NOMO-1 treated with dmso at 0.1 percent for 144 hours (cell line): Measurements from ENCODE around the gene CYP3A7.
"Not testable (repeated sequence)": the region's sequence is repeated elsewhere in the genome, so short reads cannot be mapped to it uniquely, and the experiment has no call there.

Source experiments
- DNase-seq: peaks from one replicate; lab custom pipeline; 2025; ENCODE audit not compliant: unreplicated experiment; lab: John Stamatoyannopoulos, UW

Gene CYP3A7

DNA sequence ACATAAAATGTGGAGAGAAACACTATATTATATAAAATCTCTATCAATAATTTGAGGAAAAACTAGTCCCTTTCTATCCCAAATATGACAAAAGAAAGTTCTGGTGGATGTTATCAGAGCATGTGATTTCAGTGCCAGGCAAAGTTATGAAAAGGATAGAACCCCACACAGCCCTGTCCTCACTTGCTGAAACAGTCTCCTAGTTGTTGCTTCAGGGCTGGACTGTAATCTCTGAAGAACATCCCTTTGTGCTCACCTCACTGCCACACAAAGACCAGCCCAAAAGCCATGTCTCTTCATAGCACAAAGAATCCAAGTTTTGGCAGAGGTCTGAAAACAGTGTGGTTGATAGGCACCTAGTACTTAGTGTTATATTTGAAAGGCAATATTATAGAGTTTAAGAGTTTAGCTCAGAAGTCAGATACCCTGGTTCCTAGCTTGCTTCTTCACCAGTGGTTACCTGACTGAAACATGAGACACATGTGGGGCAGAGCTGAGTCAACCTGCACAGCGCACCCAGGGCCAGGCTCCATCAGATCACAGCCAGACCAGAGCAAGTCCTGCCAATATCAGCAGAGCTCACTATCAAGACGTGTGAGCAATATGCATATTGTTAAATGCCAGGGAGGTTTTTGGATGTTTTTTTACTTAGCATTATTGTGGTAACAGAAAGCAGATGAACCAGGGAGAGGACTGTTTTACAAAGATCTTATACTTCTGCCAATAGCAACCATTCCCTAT lies 25.0 kb downstream of the CYP3A7 start:
- DNase-seq, result no peak

DNA sequence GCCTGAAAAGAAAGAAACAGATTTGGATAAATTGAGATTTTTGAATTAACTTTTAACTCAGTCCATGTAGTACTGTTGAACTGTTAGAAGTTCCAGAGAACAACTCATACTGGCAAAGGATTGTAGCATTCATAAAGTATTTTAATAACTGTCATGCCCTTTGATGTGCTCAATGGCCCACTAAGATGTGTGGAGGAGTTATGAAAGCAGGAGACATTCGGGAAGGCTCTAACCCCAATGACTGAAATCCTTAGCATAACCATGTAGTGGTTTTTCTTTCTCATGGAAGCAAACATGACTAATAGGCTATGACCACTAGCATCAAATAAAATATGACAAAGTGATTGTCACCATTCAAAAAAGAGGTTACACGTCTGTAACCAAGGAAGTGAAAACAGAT lies 25.7 kb downstream of the CYP3A7 start:
- DNase-seq, result no peak

DNA sequence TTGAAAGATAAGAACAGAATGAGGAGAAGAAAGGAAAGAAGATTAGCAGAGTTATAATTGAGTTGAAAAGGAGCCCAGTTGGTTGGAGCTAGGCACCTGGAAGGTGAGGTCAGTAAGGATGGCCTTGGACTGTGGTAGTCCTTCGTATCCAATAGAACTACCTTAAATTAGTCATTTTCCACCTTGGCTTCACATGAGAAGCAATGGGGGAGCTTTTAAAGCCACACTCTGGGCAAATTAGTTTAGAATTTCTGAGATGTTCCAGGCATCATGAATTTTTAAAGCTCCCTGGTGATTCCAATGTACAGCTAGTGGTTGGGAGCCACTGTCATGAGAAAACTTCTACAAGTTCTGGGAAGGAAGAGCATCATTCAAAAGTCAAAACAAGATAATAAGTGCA lies 27.9 kb downstream of the CYP3A7 start:
- no peak for DNase-seq

DNA sequence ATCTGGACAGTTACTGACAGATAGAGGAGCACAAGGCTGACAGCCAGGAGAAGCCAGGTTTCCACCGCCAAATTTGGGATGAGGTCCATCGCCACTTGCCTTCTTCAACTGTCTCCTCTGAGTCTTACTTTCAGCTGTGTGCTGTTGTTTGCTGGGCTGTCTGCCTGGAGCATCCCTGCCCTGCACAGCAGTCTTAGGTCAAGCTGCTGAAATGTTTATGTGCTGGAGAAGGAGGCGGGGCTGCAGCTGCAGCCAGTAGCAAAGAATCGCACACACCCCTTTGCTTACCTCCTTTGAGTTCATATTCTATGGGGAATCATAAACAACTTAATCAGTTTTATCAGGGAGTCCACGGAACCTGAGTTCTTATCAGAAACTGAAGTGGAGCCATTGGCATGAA lies 35.0 kb downstream of the CYP3A7 start:
- DNase-seq, result no peak

DNA sequence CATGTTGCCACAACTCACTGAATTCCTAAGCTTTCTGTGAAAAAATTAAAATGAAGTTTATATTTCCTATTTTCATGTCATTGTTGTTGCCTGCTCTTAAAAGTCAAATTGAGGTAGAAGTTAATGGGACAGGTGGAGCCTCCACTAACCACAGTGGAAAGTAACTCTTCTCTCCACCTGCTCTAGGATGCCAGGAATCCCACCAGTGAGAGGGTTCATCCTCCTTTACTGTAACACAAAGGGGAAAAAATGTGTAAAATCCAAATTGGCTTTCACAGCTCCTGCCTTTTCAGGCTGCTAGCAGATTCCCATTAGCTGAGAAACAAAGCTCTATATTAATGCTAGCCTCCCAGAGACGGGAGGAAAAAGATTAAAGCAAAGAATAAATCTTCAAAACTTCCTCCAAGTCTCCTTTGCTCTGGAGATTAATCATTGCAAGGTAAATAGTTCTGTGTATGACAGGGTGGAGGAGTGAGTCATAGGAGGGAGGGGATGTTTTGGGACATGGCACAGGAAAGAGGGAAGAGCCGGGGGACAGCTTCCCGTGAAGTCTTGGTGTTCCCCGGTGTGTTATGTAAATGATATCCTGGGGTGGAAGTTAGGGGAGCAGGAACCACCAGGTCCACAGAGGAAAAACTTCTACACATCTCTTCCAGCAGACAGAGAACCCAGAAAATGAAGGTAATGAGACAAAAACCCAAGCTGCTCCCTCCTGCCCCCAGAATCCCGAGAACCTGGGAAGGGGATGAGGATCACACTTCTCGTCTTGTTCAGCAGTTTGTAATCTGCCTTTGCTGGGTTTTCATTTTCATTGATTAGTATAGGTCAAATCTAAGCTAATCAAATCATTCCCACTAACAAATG lies 35.9 kb downstream of the CYP3A7 start:
- not testable (repeated sequence) for DNase-seq

DNA sequence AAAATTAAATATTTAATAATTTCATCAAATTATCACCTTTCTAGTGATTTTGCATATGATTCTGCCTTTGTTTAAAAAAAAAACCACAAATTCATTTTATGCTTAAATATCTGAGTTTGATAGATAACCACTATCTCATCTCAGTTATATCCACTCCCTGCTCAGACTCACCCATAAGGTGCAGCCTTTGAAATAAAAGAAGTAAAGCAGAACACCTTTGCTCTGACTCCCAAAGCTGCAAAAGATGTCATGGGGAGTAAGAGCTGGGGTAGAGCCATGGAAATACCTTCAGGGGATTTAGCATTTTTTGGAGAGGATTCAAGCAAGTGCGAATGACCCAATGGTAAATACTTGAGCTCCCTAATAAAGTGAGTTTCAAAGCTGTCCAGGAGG lies 40.1 kb downstream of the CYP3A7 start:
- no peak for DNase-seq

DNA sequence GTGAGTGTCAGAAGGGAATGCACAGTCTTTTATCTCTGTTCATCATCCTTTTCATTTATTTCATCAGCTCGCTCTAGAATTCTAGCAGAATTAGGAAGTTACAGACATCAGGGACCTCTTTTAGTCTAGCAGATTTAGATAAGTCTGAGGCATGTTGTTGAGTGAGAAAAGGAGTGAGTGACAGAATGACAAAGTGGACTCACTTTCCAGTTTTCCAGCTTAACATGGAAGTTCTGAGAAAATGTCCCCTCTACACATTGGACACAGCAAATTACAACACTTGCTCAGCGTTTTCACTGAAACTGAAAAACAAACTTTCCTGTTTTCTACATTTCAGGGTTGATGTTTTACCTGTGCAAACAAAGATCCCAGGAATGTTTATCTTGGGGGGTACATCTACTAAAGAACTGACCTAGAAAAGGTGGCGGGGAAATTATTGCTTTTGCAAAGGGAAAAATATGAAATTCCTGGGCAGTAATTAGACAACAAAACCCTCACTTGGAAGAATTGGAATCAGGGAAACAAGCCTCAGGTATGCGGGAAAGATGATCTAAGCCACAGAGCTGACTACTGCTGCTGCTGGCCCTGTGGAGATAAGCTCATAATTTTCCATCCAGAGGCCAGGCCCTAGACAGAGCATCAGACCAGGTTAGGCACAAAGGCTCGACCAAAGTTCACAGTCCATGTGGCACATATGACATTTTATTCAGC lies 40.6 kb downstream of the CYP3A7 start:
- DNase-seq, result no peak

DNA sequence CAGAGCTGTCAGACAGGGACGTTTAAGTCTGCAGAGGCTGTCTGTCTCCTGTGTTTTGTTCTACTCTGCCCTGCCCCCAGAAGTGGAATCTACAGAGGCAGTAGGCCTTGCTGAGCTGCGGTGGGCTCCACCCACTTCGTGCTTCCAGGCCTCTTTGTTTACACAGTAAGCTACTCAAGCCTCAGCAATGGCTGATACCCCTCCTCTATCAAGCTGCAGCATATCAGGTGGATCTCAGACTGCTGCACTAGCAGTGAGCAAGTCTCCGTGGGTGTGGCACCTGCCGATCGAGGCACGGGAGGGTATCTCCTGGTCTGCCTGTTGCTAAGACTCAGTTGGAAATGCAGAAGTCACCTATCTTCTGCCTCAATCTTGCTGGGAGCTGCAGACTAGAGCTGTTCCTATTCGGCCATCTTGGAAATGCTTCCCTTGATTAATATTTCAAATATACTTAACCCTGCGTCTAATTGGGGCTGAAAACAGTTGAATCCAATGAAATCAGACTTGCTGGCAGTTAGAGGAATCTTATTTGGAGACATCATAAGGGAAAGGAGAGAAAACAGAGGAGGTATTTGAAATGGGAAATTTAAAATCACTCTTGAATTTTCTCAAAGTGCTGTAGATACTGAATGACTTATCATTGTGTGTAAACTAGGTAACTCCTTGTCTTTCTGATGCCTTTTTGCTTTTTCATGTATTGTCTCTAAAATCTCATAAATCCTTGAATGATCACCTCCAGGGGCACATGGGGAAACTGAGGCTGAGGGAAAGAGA lies 41.4 kb downstream of the CYP3A7 start:
- no peak for DNase-seq

DNA sequence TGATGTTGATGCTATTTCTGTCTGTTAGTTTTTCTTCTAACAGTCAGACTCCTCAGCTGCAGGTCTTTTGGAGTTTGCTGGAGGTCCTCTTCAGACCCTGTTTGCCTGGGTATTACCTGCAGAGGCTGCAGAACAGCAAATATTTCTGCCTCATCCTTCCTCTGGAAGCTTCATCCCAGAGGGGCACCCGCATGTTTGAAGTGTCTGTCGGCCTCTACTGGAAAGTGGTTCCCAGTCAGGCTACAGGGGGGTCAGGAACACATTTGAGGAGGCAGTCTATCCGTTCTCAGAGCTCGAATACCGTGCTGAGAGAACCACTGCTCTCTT lies 41.9 kb downstream of the CYP3A7 start:
- no peak for DNase-seq

DNA sequence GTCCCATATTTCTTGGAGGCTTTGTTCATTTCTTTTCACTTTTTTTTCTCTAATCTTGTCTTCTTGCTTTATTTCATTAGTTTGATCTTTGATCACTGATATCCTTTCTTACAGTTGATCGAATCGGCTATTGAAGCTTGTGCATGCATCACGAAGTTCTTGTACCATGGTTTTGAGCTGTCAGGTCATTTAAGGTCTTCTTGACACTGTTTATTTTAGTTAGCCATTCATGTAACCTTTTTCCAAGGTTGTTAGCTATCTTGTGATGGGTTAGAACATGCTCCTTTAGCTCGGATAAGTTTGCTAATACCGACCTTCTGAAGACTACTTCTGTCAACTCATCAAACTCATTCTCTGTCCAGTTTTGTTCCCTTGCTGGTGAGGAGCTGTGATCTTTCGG lies 42.4 kb downstream of the CYP3A7 start:
- not testable (repeated sequence) for DNase-seq

DNA sequence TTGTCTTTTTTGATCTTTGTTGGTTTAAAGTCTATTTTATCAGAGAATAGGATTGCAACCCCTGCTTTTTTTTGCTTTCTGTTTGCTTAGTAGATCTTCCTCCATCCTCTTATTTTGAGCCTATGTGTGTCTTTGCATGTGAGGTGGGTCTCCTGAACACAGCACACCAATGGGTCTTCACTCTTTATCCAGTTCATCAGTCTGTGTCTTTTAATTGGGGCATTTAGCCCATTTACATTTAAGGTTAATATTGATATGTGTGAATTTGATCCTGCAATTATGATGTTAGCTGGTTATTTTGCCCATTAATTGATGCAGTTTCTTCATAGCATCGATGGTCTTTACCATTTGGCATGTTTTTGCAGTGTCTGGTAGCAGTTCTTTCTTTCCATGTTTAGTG lies 43.3 kb downstream of the CYP3A7 start:
- not testable (repeated sequence) for DNase-seq

DNA sequence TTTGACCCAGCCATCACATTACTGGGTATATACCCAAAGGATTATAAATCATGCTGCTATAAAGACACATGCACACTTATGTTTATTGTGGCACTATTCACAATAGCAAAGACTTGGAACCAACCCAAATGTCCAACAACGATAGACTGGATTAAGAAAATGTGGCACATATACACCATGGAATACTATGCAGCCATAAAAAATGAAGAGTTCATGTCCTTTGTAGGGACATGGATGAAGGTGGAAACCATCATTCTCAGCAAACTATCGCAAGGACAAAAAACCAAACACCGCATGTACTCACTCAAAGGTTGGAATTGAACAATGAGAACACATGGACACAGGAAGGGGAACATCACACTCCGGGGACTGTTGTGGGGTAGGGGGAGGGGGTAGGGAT lies 44.1 kb downstream of the CYP3A7 start:
- not testable (repeated sequence) for DNase-seq

DNA sequence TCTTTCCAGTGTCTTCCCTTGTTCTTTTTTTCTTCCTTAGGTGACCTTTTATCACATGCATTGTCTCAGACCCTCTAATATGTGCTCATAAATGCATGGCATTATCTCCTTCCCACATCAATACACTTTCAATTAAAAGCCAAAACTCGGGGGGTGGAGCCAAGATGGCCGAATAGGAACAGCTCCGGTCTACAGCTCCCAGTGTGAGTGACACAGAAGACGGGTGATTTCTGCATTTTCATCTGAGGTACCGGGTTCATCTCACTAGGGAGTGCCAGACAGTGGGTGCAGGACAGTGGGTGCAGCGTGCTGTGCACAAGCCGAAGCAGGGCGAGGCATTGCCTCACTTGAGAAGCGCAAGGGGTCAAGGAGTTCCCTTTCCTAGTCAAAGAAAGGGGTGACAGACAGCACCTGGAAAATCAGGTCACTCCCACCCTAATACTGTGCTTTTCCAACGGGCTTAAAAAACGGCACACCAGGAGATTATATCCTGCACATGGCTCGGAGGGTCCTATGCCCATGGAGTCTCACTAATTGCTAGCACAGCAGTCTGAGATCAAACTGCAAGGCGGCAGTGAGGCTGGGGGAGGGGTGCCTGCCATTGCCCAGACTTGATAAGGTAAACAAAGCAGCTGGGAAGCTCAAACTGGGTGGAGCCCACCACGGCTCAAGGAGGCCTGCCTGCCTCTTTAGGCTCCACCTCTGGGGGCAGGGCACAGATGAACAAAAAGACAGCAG lies 49.0 kb downstream of the CYP3A7 start:
- not testable (repeated sequence) for DNase-seq

DNA sequence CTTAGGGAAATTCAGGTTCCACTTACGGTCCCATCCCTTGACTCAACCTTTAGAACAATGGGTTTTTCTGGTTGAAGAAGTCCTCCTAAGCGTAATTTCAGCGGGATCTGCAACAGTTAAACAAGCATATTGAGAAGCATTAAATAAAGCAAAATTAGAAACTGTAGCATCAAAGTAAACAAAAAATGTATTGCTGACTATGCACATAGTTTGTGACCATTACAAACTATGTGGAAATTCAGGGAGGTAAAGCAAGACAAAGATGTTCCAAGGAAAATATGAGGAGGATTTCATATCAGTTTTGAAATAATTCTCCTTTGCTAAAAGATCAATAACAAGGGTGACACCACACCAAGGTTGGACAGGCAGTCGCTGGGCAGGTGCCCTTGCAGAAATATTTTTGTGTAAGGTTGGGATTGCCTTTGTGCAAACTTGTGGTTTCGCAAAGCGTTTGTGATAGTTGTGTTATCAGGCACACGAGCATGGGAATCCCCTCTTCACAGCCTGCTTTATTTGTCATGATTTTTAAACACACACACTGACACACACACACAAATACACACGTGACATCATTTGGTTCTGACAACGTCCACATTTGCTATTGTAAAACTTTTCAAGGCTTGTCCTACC lies 49.8 kb downstream of the CYP3A7 start:
- DNase-seq, result no peak

DNA sequence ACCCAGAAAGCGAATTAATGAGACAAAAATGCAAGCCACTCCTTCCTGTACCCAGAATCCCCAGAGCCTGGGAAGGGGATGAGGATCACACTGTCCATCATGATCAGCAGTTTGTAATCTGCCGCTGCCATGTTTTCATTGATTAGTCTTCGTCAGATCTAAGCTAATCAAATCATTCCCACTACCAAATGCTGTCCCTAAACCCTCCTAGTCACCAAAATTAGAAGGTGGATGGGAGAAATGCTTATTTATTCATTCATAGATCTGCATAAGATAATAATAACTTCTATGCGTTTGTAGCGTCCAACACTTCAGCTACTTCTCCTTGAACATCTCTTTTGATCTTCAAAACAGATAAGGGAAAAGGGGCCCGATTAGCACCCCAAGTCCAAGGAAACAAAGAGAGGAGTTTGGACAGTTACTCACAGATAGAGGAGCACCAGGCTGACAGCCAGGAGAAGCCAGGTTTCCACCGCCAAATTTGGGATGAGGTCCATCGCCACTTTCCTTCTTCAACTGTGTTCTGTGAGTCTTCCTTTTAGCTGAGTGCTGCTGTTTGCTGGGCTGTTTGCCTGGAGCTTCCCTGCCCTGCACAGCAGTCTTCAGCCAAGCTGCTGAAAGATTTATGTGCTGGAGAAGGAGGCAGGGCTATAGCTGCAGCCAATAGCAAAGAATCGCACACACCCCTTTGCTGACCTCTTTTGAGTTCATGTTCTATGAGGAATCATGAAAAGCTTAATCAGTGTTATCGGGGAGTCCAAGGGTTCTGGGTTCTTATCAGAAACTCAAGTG lies 55.4 kb downstream of the CYP3A7 start, which contains the start of gene CYP3A5:
CYP3A5 (minus strand) TSS at position 597 of the 792 bp plus-strand sequence; CDS start at position 497, 100 bp downstream.
- no peak for DNase-seq

DNA sequence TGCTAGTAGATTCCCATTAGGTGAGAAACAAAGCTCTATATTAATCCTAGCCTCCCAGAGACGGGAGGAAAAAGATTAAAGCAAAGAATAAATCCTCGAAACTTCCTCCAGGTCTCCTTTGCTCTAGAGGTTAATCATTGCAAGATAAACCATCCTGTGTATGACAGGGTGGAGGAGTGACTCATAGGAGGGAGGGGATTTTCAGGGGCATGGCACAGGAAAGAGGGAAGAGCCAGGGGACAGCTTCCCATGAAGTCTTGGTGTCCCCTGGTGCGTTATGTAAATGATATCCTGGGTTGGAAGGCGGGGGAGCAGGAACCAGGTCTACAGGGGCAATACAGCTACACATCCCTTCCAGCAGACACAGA lies 56.0 kb downstream of the CYP3A7 start:
- DNase-seq, result no peak

DNA sequence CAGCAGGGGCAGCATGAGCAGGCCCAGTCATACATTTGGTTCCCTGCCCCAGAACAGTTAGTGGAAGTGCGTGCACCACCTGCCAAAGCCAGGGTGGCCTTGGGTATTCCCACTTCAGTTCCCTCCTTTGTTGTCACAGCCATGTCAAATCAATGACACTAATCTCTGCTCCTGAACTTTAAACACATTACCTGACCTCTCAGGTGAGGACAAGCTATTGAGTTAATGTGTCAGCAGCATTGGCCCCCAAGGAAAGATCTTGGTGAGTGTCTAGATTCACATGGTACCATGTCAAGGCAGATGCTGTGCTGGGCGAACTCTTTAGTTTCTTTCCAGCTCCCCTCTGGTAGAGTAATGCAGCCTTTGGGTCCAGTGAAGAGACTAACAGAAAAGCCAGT lies 57.3 kb downstream of the CYP3A7 start:
- DNase-seq, result no peak

DNA sequence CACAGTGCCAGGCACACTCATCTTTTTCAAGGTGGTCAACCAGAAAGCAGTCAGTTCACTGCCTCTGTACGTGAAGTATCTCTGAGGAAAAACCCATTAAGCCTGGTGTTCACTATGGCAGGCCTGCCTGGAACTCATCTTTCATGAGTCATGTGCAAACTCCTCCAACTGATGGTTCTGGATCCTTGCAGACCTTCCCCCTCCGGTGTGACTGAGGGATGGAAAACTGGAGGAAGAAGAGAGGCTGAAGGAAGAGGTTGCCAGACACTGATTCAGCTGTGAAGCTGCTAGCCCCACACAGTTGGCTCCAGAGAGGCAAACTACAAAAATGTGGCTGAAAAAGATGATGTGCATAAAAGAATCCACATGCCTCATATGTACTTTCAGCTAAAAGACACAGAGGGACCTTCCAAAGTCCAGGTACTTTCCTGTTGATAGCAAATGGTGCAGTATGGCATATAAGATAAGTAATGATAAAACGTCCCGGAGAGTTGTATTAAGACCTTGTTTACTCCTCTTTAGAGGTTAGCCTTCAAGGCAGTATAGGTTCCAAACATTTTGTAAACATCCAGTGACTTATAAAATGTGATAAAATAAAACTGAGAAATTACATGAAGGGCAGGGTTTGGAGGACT lies 57.9 kb downstream of the CYP3A7 start:
- no peak for DNase-seq
